MM.1S (cell line): ENCODE results near the gene PLXNA2.

Experiments
- EZH2 ChIP-seq: fragments of 300-600 bp; sonication (generic); optimal IDR thresholded peaks from 2 replicates; pipeline ENCODE3; 2017; ENCODE audit warnings: low read depth, mild to moderate bottlenecking, antibody characterized with exemption, low read length, mixed read lengths
- TF ChIP-seq, protein P1 (sequence below): fragments of 300-600 bp; sonication (generic); IDR thresholded peaks from 2 replicates; pipeline ENCODE4 v1.5.1; 2016; ENCODE audit warnings: antibody characterized with exemption, low read length, mixed read lengths

DNA sequence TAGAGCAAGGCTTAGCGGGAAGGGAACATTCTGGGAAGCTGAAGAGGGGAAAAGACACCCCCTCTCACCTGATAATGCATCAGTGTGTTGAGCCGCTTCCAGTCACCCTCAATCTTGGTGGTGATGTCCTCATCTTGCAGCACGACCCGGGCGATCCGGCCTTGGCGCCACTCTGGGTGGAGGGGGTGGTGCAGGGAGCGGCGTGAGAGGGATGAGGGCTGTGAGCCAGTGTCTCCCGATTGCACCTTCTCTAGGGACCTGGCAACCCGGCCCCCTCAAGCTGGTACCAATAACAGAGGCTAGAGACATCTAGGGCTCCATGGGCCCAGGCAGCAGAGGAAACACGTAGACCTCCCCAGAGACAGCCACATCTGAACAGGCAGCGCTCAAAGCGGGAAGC lies 205.9 kb downstream of the PLXNA2 start:
- TF ChIP-seq, protein P1, sequence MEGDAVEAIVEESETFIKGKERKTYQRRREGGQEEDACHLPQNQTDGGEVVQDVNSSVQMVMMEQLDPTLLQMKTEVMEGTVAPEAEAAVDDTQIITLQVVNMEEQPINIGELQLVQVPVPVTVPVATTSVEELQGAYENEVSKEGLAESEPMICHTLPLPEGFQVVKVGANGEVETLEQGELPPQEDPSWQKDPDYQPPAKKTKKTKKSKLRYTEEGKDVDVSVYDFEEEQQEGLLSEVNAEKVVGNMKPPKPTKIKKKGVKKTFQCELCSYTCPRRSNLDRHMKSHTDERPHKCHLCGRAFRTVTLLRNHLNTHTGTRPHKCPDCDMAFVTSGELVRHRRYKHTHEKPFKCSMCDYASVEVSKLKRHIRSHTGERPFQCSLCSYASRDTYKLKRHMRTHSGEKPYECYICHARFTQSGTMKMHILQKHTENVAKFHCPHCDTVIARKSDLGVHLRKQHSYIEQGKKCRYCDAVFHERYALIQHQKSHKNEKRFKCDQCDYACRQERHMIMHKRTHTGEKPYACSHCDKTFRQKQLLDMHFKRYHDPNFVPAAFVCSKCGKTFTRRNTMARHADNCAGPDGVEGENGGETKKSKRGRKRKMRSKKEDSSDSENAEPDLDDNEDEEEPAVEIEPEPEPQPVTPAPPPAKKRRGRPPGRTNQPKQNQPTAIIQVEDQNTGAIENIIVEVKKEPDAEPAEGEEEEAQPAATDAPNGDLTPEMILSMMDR: no peak
- TF ChIP-seq EZH2: no peak
